CD4-positive, alpha-beta T cell treated with Interferon gamma for 1 hour (primary cell): ENCODE measurements around the gene LRP6.
"Not testable (repeated sequence)": the region's sequence is repeated elsewhere in the genome, so short reads cannot be mapped to it uniquely, and the experiment has no call there.

Experiments
- DNase-seq: peaks from one replicate; pipeline ENCODE4 v3.0.0-alpha.2; 2020

The LRP6 gene

GRCh38 chr12:12265035-12265434 is 1.8 kb downstream of the LRP6 start:
- no peak for DNase-seq

GRCh38 chr12:12263909-12264308 is 2.9 kb downstream of the LRP6 start:
- DNase-seq, result no peak

- DNase-seq, result not testable (repeated sequence)
These were observed 10.5 kb downstream of the LRP6 start for GRCh38 chr12:12256291-12256757.

GRCh38 chr12:12254553-12254952 is 12.3 kb downstream of the LRP6 start:
- DNase-seq, result no peak

GRCh38 chr12:12249216-12250050 is 17.4 kb downstream of the LRP6 start:
- DNase-seq, result no peak

GRCh38 chr12:12247584-12247983 is 19.3 kb downstream of the LRP6 start:
- no peak for DNase-seq

GRCh38 chr12:12244341-12244740 is 22.5 kb downstream of the LRP6 start:
- DNase-seq, result no peak

GRCh38 chr12:12240662-12241340 is 26.0 kb downstream of the LRP6 start:
- no peak for DNase-seq

GRCh38 chr12:12239127-12239526 is 27.7 kb downstream of the LRP6 start:
- no peak for DNase-seq

- DNase-seq, result no peak
These were observed 28.2 kb downstream of the LRP6 start for GRCh38 chr12:12238605-12239004.

GRCh38 chr12:12236896-12237295 is 29.9 kb downstream of the LRP6 start:
- DNase-seq, result no peak

GRCh38 chr12:12230275-12230674 is 36.6 kb downstream of the LRP6 start:
- DNase-seq, result no peak

- no peak for DNase-seq
These were observed 37.2 kb downstream of the LRP6 start for GRCh38 chr12:12229556-12230092.

- no peak for DNase-seq
These were observed 38.4 kb downstream of the LRP6 start for GRCh38 chr12:12228402-12228801.

- DNase-seq, result no peak
These were observed 40.7 kb downstream of the LRP6 start for GRCh38 chr12:12226187-12226586.

- DNase-seq, result no peak
These were observed 42.5 kb downstream of the LRP6 start for GRCh38 chr12:12224240-12224940.

GRCh38 chr12:12221560-12221959 is 45.3 kb downstream of the LRP6 start:
- no peak for DNase-seq

GRCh38 chr12:12219664-12220063 is 47.2 kb downstream of the LRP6 start:
- no peak for DNase-seq

- no peak for DNase-seq
These were observed 49.9 kb downstream of the LRP6 start for GRCh38 chr12:12217018-12217359.

- DNase-seq, result no peak
These were observed 50.4 kb downstream of the LRP6 start for GRCh38 chr12:12216349-12217017.

- DNase-seq, result no peak
These were observed 52.2 kb downstream of the LRP6 start for GRCh38 chr12:12214635-12215131.

- no peak for DNase-seq
These were observed 52.6 kb downstream of the LRP6 start for GRCh38 chr12:12214201-12214600.

GRCh38 chr12:12212769-12213168 is 54.1 kb downstream of the LRP6 start:
- DNase-seq, result no peak
